H1 (cell line): Measurements from ENCODE around the gene GDF15. TPM values are rescaled to one million over a fixed set of nuclear protein-coding genes. Genes with fewer than 3 reads are reported as not detected.

Experiments
- BCL11A ChIP-seq, 2 experiments: IDR thresholded peaks; one replicate each; pipeline ENCODE4 v1.6.1; 2011; ENCODE audit warnings: low read depth in 2 of 2, low read length in 2 of 2, mild to moderate bottlenecking in 2 of 2
- CBX5 ChIP-seq: fragments of 300-800, 300-1000 bp; sonication (generic); IDR thresholded peaks from 2 replicates; pipeline ENCODE4 v1.7.1; 2016; ENCODE audit warnings: antibody characterized with exemption, low read length, low read depth
- CEBPB ChIP-seq: IDR thresholded peaks from 2 replicates; pipeline ENCODE4 v1.6.1; 2012; ENCODE audit warnings: low read depth, low read length
- CHD2 ChIP-seq: IDR thresholded peaks from 2 replicates; pipeline ENCODE4 v1.6.1; 2012; ENCODE audit warnings: low read length, improper control_type of control experiment
- EP300 ChIP-seq, 2 experiments: IDR thresholded peaks; 1 replicate in 1 of 2; 2 replicates in 1 of 2; pipeline ENCODE4 v1.6.1; 2011 to 2012; ENCODE audit warnings: low read depth in 2 of 2, low read length in 2 of 2, mild to moderate bottlenecking in 2 of 2, borderline replicate concordance in 1 of 2, inconsistent platforms in 1 of 2, moderate library complexity in 1 of 2
- HDAC2 ChIP-seq, 2 experiments: fragments of 300-600 bp in 1 of 2; sonication (generic) in 1 of 2; IDR thresholded peaks; 2 replicates each; pipeline ENCODE4 v1.6.1; 2011 to 2012; ENCODE audit warnings: low read depth in 2 of 2, low read length in 2 of 2, mild to moderate bottlenecking in 2 of 2, moderate library complexity in 2 of 2, borderline replicate concordance in 1 of 2, inconsistent platforms in 1 of 2
- JUND ChIP-seq: IDR thresholded peaks from 2 replicates; pipeline ENCODE4 v1.6.1; 2011; ENCODE audit warnings: mild to moderate bottlenecking, improper control_type of control experiment, low read length
- KDM4A ChIP-seq: IDR thresholded peaks from one replicate; pipeline ENCODE4 v1.7.1; 2012; ENCODE audit warnings: low read depth, mild to moderate bottlenecking, moderate library complexity, low read length, inconsistent platforms; ENCODE audit not compliant: severe bottlenecking
- SIX5 ChIP-seq: IDR thresholded peaks from 2 replicates; pipeline ENCODE4 v1.6.1; 2011; ENCODE audit warnings: mild to moderate bottlenecking, low read depth, low read length
- SP4 ChIP-seq: IDR thresholded peaks from 2 replicates; pipeline ENCODE4 v1.6.1; 2012; ENCODE audit warnings: low read length, inconsistent platforms
- TCF12 ChIP-seq: IDR thresholded peaks from 2 replicates; pipeline ENCODE4 v1.6.1; 2011; ENCODE audit warnings: low read depth, mild to moderate bottlenecking, low read length
- polyA plus RNA-seq, 7 experiments: library from polyadenylated mRNA; depleted of rRNA in 3 of 7; stranded (reverse) in 5 of 7; unstranded in 2 of 7; fragments of >200 nt in 5 of 7; fragments of 200-250 nt in 2 of 7; gene quantifications; 1 replicate in 5 of 7; 2 replicates in 1 of 7; 4 replicates in 1 of 7; pipeline versions ENCODE4 v1.2.1 to v1.2.3, GENCODE V29; 2011 to 2013; ENCODE audit warnings: missing spikeins in 2 of 7, mixed read lengths in 2 of 7
- total RNA-seq: library from RNA; stranded (reverse); fragmentation: NEBNext Ultra II Directional; extraction: Animal tissue kit (Norgen Biotek cat#: 25700); gene quantifications from 2 replicates; pipeline ENCODE4 v1.2.1, GENCODE V29; 2021

The GDF15 gene
- total and polyA plus RNA-seq, 2 of the 8 experiments (the other 6 are each of a cell fraction or from before 2014, with no cell fraction given) = 4.1 to 8.5 TPM

GRCh38 chr19:18424122-18424889 is 38.3 kb downstream of the GDF15 start (continued):
- no peak for TF ChIP-seq EP300 (IDR thresholded peaks at IDR 0.05; ENCODE audit: borderline replicate concordance in 1 of 2, low read depth in 2 of 2, low read length in 2 of 2)
- TF ChIP-seq JUND = no peak
- no peak for TF ChIP-seq CEBPB
- no peak for TF ChIP-seq BCL11A (IDR thresholded peaks at IDR 0.05; ENCODE audit: low read depth in 2 of 2, low read length in 2 of 2)
- TF ChIP-seq KDM4A = no peak
- TF ChIP-seq HDAC2 (IDR thresholded peaks at IDR 0.05; ENCODE audit: borderline replicate concordance in 1 of 2, low read depth in 2 of 2, low read length in 2 of 2) = no peak
- no peak for TF ChIP-seq SIX5
- no peak for TF ChIP-seq CHD2
- no peak for TF ChIP-seq SP4
- TF ChIP-seq CBX5 = no peak
- TF ChIP-seq TCF12 = no peak
